Gastroesophageal sphincter (tissue), 3 donors: Measurements from ENCODE around the gene FAM53B.

Experiments
- CTCF ChIP-seq, 4 experiments: fragments of 200-600 bp in 2 of 4; fragments of 450-650 bp in 2 of 4; sonication (generic) in 1 of 4; IDR thresholded peaks; one replicate each; pipeline ENCODE4 v1.5.1; 2017 to 2019; ENCODE audit warnings: antibody characterized with exemption in 4 of 4, mild to moderate bottlenecking in 2 of 4, moderate library complexity in 2 of 4
- POLR2A ChIP-seq, 2 donors: fragments of 450-650 bp; IDR thresholded peaks; one replicate each; pipeline ENCODE4 v1.6.1; 2017; ENCODE audit warnings: antibody characterized with exemption in 2 of 2, mild to moderate bottlenecking in 2 of 2, moderate library complexity in 1 of 2
- POLR2AphosphoS5 ChIP-seq: sonication (generic); formaldehyde crosslinking; IDR thresholded peaks from one replicate; pipeline ENCODE4 v1.6.1; 2017; ENCODE audit warnings: antibody characterized with exemption

- no peak for TF ChIP-seq POLR2AphosphoS5
- TF ChIP-seq CTCF (IDR thresholded peaks at IDR 0.05) = peak in 3 of 4 experiments; percentile 17 to 38 (median 22)
- no peak for TF ChIP-seq POLR2A (IDR thresholded peaks at IDR 0.05)
Measured at GRCh38 chr10:124671486-124672075, 72.6 kb downstream of the FAM53B start.
